Hepatocyte (in vitro differentiated cells): ENCODE data around the gene KLC1. TPM values are rescaled to one million over a fixed set of nuclear protein-coding genes. Genes with fewer than 3 reads are reported as not detected.

Experiments used
- DNase-seq: peaks from one replicate; pipeline ENCODE4 v3.0.0-alpha.2; 2016; ENCODE audit warnings: low spot score
- H2AFZ ChIP-seq: fragments of 200-600 bp; sonication (generic); 2 replicates; pipeline ENCODE4 v1.6.0; 2016; ENCODE audit warnings: antibody characterized with exemption, mild to moderate bottlenecking
- H3K27ac ChIP-seq: fragments of 200-600 bp; sonication (generic); 2 replicates; pipeline ENCODE4 v1.5.1; 2016; ENCODE audit warnings: mild to moderate bottlenecking
- H3K27me3 ChIP-seq: fragments of 200-600 bp; sonication (generic); 2 replicates; pipeline ENCODE4 v1.6.1; 2016
- H3K36me3 ChIP-seq: fragments of 200-600 bp; sonication (generic); replicated peaks from 2 replicates; pipeline ENCODE4 v1.5.1; 2016; ENCODE audit warnings: low read depth; ENCODE audit not compliant: insufficient read depth
- H3K4me1 ChIP-seq: fragments of 200-600 bp; sonication (generic); 2 replicates; pipeline ENCODE4 v1.5.1; 2016; ENCODE audit warnings: mild to moderate bottlenecking, moderate library complexity; ENCODE audit not compliant: insufficient read depth
- H3K4me2 ChIP-seq: fragments of 200-600 bp; sonication (generic); 2 replicates; pipeline ENCODE4 v1.6.0; 2016
- H3K4me3 ChIP-seq: fragments of 200-600 bp; sonication (generic); 2 replicates; pipeline ENCODE4 v1.5.1; 2016; ENCODE audit warnings: mild to moderate bottlenecking
- H3K79me2 ChIP-seq: fragments of 200-600 bp; sonication (generic); 2 replicates; pipeline ENCODE4 v1.6.0; 2017; ENCODE audit warnings: mild to moderate bottlenecking
- H3K9me2 ChIP-seq: fragments of 200-600 bp; sonication (generic); replicated peaks from 2 replicates; pipeline ENCODE4 v1.6.0; 2017; ENCODE audit warnings: mild to moderate bottlenecking; ENCODE audit not compliant: insufficient read depth
- H3K9me3 ChIP-seq: fragments of 200-600 bp; sonication (generic); 2 replicates; pipeline ENCODE4 v1.5.1; 2016; ENCODE audit warnings: low read depth, mild to moderate bottlenecking
- H4K20me1 ChIP-seq: fragments of 200-600 bp; sonication (generic); 2 replicates; pipeline ENCODE4 v1.6.0; 2016; ENCODE audit warnings: mild to moderate bottlenecking; ENCODE audit not compliant: insufficient read depth, poor library complexity, severe bottlenecking
- CTCF ChIP-seq: fragments of 200-600 bp; sonication (generic); IDR thresholded peaks from 2 replicates; pipeline ENCODE4 v1.5.1; 2016; ENCODE audit warnings: antibody characterized with exemption, mild to moderate bottlenecking; ENCODE audit not compliant: poor library complexity
- EZH2 ChIP-seq: fragments of 200-600 bp; sonication (generic); IDR thresholded peaks from 2 replicates; pipeline ENCODE4 v1.6.1; 2016; ENCODE audit warnings: antibody characterized with exemption, mild to moderate bottlenecking, borderline replicate concordance
- EZH2phosphoT487 ChIP-seq: fragments of 200-600 bp; sonication (generic); IDR thresholded peaks from one replicate; pipeline ENCODE4 v1.6.1; 2018; ENCODE audit warnings: antibody characterized with exemption, mild to moderate bottlenecking, low read depth, moderate library complexity; ENCODE audit not compliant: unreplicated experiment, severe bottlenecking
- WGBS: methylation state at CpG from one replicate; pipeline ENCODE4 v1.1.6; 2016; ENCODE audit warnings: low lambda C conversion rate; ENCODE audit errors: missing lambda C conversion rate; 5-methylcytosine and 5-hydroxymethylcytosine counted together
- polyA plus RNA-seq: library from polyadenylated mRNA; unstranded; fragments of >200 nt; fragmentation: Nextera tagmentation; extraction: Ambion mirVana; gene quantifications from 2 replicates; pipeline ENCODE4 v1.2.1, GENCODE V29; 2016
- total RNA-seq: library from RNA; depleted of rRNA; stranded (reverse); fragments of >200 nt; gene quantifications from 2 replicates; pipeline ENCODE4 v1.2.3, GENCODE V29; 2014

Gene KLC1
- total and polyA plus RNA-seq, 2 experiments from 2014 or later: 95.4 to 115 TPM

DNA sequence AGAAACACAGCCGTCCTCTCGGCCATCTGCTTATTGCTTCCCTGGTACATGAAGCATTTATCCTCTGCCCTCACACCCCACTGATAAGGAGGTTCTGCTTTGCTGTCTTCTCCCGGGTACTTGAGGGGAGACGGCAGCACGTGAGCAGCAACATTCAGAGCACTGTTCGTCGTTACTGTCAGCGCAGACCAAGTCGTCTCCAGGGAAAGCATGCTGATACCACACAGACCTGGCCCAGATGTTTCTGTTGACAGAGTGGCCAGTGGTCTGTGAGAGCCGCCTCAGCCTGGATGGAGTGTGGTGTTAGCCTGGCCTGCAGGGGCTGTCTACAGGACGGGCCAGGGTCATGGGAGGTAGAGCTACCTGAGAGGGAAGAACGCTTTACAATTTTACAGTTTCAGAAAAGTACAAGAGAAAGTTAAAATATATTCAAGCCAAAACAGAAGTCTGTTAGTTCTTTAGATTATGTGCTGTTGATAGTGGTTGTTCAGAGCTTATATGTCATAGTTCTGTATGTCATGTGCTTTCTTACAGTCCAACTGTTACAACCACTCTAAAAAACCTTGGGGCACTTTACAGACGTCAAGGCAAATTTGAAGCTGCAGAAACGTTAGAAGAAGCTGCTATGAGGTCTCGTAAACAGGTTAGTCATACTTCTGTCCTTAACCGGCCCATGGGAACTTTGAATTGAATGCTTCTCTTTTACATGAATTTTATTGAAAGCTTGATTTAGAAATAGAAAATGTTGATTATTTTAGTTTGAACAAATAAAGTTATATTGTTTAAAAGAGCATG lies 48.1 kb downstream of the KLC1 start:
- Histone ChIP-seq H3K4me3 (no peak overlapping the region), H3K27ac (no peak overlapping the region), H3K9me2 (no peaks in the 10 kb centered on the region), H3K27me3 (no peaks in the 10 kb centered on the region), H3K36me3 (no peaks in the 10 kb centered on the region), H3K79me2 (peaks cover 2% of the 10 kb centered on the region), H4K20me1 (peaks cover 3% of the 10 kb centered on the region), H3K4me2 (no peak overlapping the region), H2AFZ (no peak overlapping the region), H3K4me1 (no peaks in the 10 kb centered on the region), H3K9me3 (no peaks in the 10 kb centered on the region)
- TF ChIP-seq EZH2 (no peak), CTCF (no peak), EZH2phosphoT487 (no peak)
- no peak for DNase-seq
- 55% methylated on average over 16 of the region's 16 CpGs for WGBS

DNA sequence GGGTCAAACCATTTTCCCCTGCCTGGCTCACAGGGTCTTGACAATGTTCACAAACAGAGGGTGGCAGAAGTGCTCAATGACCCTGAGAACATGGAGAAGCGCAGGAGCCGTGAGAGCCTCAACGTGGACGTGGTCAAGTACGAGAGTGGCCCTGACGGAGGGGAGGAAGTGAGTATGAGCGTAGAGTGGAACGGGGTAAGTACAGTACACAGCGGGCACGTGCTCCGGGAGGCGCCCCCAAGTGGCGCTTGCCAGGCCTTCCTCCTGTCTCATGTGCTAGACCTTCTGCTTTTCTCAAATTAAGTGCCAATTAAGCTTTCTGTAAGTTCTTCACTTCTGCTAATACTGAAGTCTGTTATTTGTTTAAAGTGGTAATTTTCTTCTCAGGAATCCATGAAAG lies 50.3 kb downstream of the KLC1 start:
- H3K9me2 ChIP-seq: no peaks in the 10 kb centered on the region
- H3K36me3 ChIP-seq: no peaks in the 10 kb centered on the region
- no peak overlapping the region for H3K27ac ChIP-seq
- no peak overlapping the region for H2AFZ ChIP-seq
- H3K4me3 ChIP-seq: no peak overlapping the region
- H3K9me3 ChIP-seq: no peaks in the 10 kb centered on the region
- no peak overlapping the region for H3K4me2 ChIP-seq
- TF ChIP-seq EZH2 (no peak), CTCF (peak; percentile 42)
- H3K79me2 ChIP-seq: peaks cover 2% of the 10 kb centered on the region
- H3K4me1 ChIP-seq: no peaks in the 10 kb centered on the region
- DNase-seq: no peak
- WGBS: 89% methylated on average over 13 of the region's 13 CpGs
- H3K27me3 ChIP-seq: no peaks in the 10 kb centered on the region
- peaks cover 3% of the 10 kb centered on the region for H4K20me1 ChIP-seq

DNA sequence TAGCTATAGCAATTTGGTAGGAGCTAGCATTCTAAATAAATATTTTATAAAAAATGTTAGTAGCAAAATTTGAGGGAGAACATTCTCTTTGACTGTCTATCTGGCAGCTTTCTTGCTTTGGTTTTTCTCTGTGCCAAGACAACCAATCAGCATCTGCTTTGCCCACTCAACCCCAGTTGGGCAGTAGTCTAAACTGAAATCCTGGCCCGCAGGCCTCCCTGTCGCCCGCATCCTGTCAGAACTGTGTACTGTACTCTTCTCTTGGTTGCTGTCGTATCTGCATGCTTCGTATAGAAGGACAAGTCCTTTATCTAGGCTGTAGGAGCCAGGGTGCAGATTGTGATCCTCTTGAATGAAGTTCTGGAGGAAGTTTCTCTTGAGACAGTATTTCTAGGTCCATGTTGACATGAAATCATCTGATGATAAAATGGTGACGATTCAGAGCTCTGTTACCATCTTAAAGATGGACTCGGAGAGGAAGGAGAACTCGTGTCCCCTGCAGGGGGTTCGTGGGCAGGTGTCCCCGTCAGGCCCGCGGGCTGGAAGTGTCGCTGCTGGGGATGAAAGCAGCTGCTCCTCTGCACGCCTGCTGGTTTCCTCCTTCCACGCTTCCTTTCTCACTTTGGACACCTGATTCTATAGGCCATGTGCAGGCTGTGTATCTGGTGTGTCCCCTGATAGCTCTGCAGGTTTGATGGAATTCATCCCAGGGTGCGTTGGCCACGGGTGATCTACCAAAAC lies 51.6 kb downstream of the KLC1 start:
- Histone ChIP-seq H3K36me3 (no peaks in the 10 kb centered on the region), H3K27ac (no peak overlapping the region), H3K9me2 (no peaks in the 10 kb centered on the region), H3K4me3 (no peak overlapping the region), H2AFZ (no peak overlapping the region), H3K27me3 (no peaks in the 10 kb centered on the region), H3K4me1 (no peaks in the 10 kb centered on the region), H4K20me1 (peaks cover 3% of the 10 kb centered on the region), H3K4me2 (no peak overlapping the region), H3K79me2 (peaks cover 2% of the 10 kb centered on the region), H3K9me3 (no peaks in the 10 kb centered on the region)
- TF ChIP-seq EZH2phosphoT487: no peak
- no peak for DNase-seq
- 91% methylated on average over 17 of the region's 17 CpGs for WGBS

- WGBS: 89% methylated on average over 15 of the region's 15 CpGs
- Histone ChIP-seq H3K79me2 (peaks cover 2% of the 10 kb centered on the region), H3K9me3 (no peaks in the 10 kb centered on the region), H3K4me1 (no peaks in the 10 kb centered on the region), H3K36me3 (no peaks in the 10 kb centered on the region), H3K27me3 (no peaks in the 10 kb centered on the region), H2AFZ (no peak overlapping the region), H3K9me2 (no peaks in the 10 kb centered on the region), H3K27ac (no peak overlapping the region), H3K4me3 (no peak overlapping the region), H3K4me2 (no peak overlapping the region), H4K20me1 (peaks cover 3% of the 10 kb centered on the region)
- no peak for DNase-seq
- TF ChIP-seq EZH2 (no peak), EZH2phosphoT487 (no peak), CTCF (no peak)
Measured at GRCh38 chr14:103683139-103683538, 54.1 kb downstream of the KLC1 start.
